Measurements from ENCODE around the gene SF3B2.

- TF ChIP-seq POLR2A (IDR thresholded peaks at IDR 0.05; ENCODE audit: extremely low read depth, insufficient read length): no peak
- TF ChIP-seq CTCF (IDR thresholded peaks at IDR 0.05; ENCODE audit: low read depth, low read length): no peak
- no peak for TF ChIP-seq MAX (IDR thresholded peaks at IDR 0.05; ENCODE audit: low read depth, low read length)
- no peak for TF ChIP-seq MYC (IDR thresholded peaks at IDR 0.05; ENCODE audit: low read depth, low read length)
Observed at GRCh38 chr11:66064571-66064970, 12.4 kb downstream of the SF3B2 start.

Data from NB4 (cell line).